BJ (cell line): ENCODE results near the gene BAZ2B. TPM values are rescaled to one million over a fixed set of nuclear protein-coding genes. Genes with fewer than 3 reads are reported as not detected.

Experiments
- CTCF ChIA-PET: fragments of 350-600 bp; formaldehyde crosslinking; extraction: SDS; loops from one replicate; lab custom pipeline; 2021; ENCODE audit warnings: antibody characterized with exemption, inconsistent platforms; lab: Yijun Ruan, JAX
- POLR2A ChIA-PET: fragments of 300-600 bp; sonication (Branson Sonifier 250); formaldehyde crosslinking; extraction: SDS; loops from one replicate; lab custom pipeline; 2021; ENCODE audit warnings: antibody characterized with exemption; lab: Charles Lee
- DNase-seq: peaks from one replicate; pipeline ENCODE4 v3.0.0-alpha.2; 2011; ENCODE audit warnings: low read depth
- H3K27me3 ChIP-seq: 2 replicates; pipeline ENCODE4 v1.6.0; 2011; ENCODE audit warnings: low read length; ENCODE audit not compliant: control insufficient read depth, insufficient read depth
- H3K36me3 ChIP-seq: 2 replicates; pipeline ENCODE4 v1.5.1; 2011; ENCODE audit warnings: low read length; ENCODE audit not compliant: control insufficient read depth, insufficient read depth
- H3K4me3 ChIP-seq: 2 replicates; pipeline ENCODE4 v1.5.1; 2011; ENCODE audit warnings: low read depth, mild to moderate bottlenecking, control low read depth, low read length
- CTCF ChIP-seq: IDR thresholded peaks from 2 replicates; pipeline ENCODE4 v1.5.1; 2011; ENCODE audit warnings: low read depth, mild to moderate bottlenecking, control low read depth, inconsistent platforms, low read length, moderate library complexity; ENCODE audit not compliant: insufficient read depth
- polyA plus RNA-seq: library from polyadenylated mRNA; depleted of rRNA; stranded (reverse); fragments of >200 nt; gene quantifications from 2 replicates; pipeline ENCODE4 v1.2.3, GENCODE V29; 2011

The BAZ2B gene
- polyA plus RNA-seq, 1 experiment = 16.0 TPM

GRCh38 chr2:159562248-159562647, 54.1 kb downstream of the BAZ2B start:
- POLR2A ChIA-PET = no interaction called here
- Histone ChIP-seq H3K4me3 (no peak overlapping the region), H3K27me3 (no peaks in the 10 kb centered on the region), H3K36me3 (no peaks in the 10 kb centered on the region)
- no peak for TF ChIP-seq CTCF
- CTCF ChIA-PET = no interaction called here
- DNase-seq = no peak

DNA sequence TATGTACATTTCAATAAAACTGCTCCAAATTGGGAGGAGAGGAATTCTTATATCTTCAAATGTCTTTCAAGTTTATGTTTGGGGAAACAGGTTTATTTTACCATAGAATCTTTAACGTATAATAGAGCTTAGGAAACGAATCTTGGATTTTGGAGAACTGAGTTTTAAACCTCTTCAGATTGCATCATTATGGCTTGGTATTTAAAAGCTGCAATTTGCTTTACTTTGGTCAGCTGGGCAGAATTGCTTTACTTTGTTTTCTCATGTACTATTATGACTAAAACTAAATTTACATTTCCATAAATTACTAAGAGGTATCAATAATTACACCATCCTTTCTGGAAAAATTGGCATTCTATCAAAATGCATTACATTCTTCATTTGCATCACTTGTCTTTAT, 54.6 kb downstream of the BAZ2B start:
- POLR2A ChIA-PET = no interaction called here
- Histone ChIP-seq H3K27me3 (no peaks in the 10 kb centered on the region), H3K4me3 (no peak overlapping the region), H3K36me3 (no peaks in the 10 kb centered on the region)
- no peak for TF ChIP-seq CTCF
- DNase-seq = no peak
- CTCF ChIA-PET = no interaction called here

- no peak overlapping the region for H3K4me3 ChIP-seq
- CTCF ChIA-PET = no interaction called here
- DNase-seq = no peak
Measured at GRCh38 chr2:159561242-159561641, 55.1 kb downstream of the BAZ2B start.

DNA sequence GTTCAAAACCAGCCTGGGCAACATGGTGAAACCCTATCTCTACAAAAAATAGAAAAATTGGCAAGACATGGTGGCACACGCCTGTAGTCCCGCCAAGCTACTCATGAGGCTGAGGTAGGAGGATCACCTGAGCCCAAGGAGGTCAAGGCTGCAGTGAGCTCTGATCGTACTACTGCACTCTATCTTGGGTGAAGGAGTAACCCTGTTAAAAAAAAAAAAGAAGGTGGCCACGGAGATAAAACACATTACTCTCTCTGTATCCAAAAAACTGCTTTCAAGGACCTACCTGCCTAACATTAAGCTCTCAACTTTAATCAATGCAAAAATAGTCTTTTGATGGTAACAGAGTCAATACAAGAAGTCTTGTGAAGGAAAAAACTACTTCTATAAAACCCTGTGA, 57.3 kb downstream of the BAZ2B start:
- Histone ChIP-seq H3K27me3 (no peaks in the 10 kb centered on the region), H3K36me3 (no peaks in the 10 kb centered on the region), H3K4me3 (no peak overlapping the region)
- TF ChIP-seq CTCF = no peak
- ChIA-PET CTCF (interaction anchor here (1.7 kb wide), 1 partner anchor 23 kb away, joined by 3 read pairs; no protein-coding TSS in a partner anchor), POLR2A (no interaction called here)
- no peak for DNase-seq

More at GRCh38 chr2:159561242-159561641, 55.1 kb downstream of the BAZ2B start:
- H3K27me3 ChIP-seq = no peaks in the 10 kb centered on the region
- no peaks in the 10 kb centered on the region for H3K36me3 ChIP-seq
- TF ChIP-seq CTCF = no peak
- POLR2A ChIA-PET = no interaction called here

DNA sequence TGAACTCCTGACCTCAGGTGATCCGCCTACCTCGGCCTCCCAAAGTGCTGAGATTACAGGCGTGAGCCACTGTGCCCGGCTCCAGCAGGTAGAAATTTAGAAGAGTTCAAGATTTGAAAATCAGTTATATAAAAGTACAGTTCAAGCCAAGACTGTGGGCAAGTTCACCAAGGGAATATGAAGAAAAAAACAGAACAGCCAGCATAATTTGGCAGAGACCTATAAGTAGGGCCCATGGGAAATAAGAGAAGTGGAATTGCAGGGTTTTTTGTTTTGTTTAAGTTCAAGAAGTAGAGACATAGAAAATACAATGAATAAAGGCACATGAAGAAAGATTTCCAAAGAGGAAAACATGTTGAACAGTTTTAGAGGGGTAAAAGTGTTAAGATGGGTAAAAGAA, 57.9 kb downstream of the BAZ2B start:
- ChIA-PET CTCF (interaction anchor here (1.7 kb wide), 1 partner anchor 23 kb away, joined by 3 read pairs; no protein-coding TSS in a partner anchor), POLR2A (no interaction called here)
- Histone ChIP-seq H3K27me3 (no peaks in the 10 kb centered on the region), H3K4me3 (no peak overlapping the region), H3K36me3 (no peaks in the 10 kb centered on the region)
- no peak for TF ChIP-seq CTCF
- no peak for DNase-seq
